GM21367 (cell line): Measurements from ENCODE around the gene HSPB2.
"Not testable (repeated sequence)": the region's sequence is repeated elsewhere in the genome, so short reads cannot be mapped to it uniquely, and the experiment has no call there.

Experiments
- ATAC-seq: cut with Tn5 transposase; IDR thresholded peaks from one replicate; pipeline ENCODE4 v1.9.1; 2021; ENCODE audit not compliant: unreplicated experiment

HSPB2 gene

DNA sequence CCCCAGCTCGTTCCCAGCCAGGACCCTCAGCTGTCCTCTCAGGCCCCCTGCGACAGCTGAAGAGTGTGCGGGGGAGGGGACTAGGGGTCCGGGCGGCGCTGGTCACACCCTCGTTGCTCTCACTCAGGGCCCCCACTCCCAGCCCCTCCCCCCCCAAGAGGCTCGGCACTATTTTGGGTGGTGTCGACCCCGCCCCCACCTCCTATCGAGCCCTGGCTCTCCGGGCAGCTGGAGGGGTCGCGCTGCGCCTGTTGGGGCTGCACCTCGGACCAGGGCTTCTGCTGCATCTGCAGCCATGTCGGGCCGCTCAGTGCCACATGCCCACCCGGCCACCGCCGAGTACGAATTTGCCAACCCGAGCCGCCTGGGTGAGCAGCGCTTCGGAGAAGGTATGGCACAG, at the start of gene HSPB2:
TSS of gene HSPB2 (plus strand) at position 200 of the 400 bp plus-strand sequence. CDS start at position 296, 96 bp downstream.
- ATAC-seq: no peak

- no peak for ATAC-seq
These were observed 42.4 kb upstream of the HSPB2 start for GRCh38 chr11:111870113-111870512.

DNA sequence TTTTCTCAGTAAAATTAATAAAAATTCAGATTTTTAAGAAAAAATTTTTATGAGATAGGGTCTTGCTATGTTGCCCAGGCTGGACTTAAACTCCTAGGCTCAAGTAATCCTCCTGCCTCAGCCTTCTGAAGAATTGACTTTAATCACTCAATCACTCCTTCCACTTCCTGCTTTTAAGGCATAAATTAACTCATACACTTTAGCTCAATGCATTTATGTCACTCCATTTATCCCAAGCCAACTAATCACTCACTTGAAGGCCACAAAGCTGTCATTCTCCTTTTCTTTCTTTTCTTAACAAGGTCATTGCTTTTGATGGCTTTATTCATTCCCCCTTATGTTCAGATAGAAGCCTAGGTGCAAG, 42.0 kb upstream of the HSPB2 start:
- no peak for ATAC-seq

GRCh38 chr11:111870886-111871692, 41.4 kb upstream of the HSPB2 start, which contains the start of gene ALG9:
Gene ALG9 (minus strand): TSS chr11:111871581. CDS start chr11:111871482, 99 bp downstream.
- peak; percentile 78 for ATAC-seq

DNA sequence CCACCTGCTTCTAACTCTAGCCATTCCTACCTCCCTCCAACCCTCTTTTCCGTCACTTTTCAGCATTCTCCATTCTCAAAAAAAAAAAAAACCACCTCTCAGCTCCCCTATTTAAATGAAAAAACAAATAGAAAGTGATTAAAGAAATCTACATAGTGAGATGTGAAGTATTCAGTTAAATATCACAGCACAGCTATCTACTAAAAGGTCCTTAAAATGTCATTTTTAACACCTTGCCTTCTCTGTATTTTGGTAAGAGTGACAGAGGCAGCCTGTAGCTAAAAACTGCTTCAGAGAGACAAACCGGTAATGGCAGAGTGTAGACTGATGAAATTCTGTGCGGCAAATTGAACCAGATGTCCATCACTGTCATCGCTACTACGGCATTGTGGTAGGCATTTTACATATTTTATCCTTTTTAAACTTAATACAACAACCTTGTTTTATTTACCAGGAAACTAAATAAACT, 40.8 kb upstream of the HSPB2 start:
- ATAC-seq: no peak

- ATAC-seq: peak; percentile 3
These were observed 34.1 kb upstream of the HSPB2 start for GRCh38 chr11:111878385-111878848.

- peak; percentile 83 for ATAC-seq
These were observed 33.5 kb upstream of the HSPB2 start, which contains the start of the genes CFAP68 and FDXACB1 for GRCh38 chr11:111878849-111879636. Gene CFAP68 (plus strand): TSS chr11:111879541. CDS start chr11:111879561, 20 bp downstream. Gene FDXACB1 (minus strand): TSS chr11:111879165. CDS start chr11:111879132, 33 bp downstream.

GRCh38 chr11:111879637-111879960, 32.9 kb upstream of the HSPB2 start:
- ATAC-seq: no peak

- ATAC-seq: no peak
These were observed 30.3 kb upstream of the HSPB2 start for GRCh38 chr11:111882202-111882601.

DNA sequence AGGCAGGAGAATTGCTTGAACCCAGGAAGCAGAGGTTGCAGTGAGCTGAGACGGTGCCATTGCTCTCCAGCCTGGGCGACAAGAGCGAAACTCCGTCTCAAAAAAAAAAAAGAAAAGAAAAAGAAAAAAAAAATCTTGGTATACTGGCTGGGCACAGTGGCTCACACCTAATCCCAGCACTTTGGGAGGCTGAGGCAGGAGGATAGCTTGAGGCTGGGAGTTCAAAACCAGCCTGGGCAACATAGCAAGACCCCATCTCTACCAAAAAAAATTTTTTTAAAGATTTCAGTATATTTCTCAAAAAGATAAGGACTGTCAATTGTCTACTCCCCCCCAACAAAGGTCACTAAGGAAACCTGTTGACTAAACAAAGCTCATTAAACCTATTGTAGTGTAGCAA, 27.5 kb upstream of the HSPB2 start:
- ATAC-seq: not testable (repeated sequence)

DNA sequence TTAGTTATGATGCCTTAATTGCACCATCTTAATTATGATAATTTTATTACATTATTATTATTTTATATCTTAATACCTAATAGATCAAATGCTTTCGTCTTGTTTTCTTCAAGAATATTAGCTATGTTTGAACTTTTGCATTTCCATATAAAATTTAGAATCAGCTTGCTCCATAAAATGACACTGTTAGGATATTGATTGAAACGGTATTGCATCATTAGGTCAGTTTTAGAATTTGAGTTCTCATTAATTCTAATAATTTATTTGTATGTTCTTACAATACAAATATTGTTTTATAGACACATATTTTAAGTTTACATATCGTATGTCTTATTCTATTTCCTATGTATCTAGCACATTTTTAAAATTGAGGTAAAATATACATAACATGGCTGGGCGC, 26.5 kb upstream of the HSPB2 start:
- no peak for ATAC-seq

DNA sequence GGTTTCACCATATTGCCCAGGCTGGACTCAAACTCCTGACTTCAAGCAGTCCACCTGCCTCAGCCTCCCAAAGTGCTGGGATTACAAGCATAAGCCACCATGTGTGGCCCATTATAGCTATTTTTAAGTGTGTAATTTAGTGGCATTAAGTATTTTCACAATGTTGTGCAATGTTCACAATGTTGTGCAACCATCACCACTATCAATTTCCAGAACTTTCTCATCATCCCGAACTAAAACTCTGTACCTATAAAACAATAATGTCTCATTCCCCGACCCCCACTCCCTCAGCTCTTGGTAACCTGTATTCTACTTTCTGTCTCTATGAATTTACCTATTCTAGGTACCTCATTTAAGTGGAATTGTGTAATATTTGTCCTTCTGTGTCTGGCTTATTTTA, 25.7 kb upstream of the HSPB2 start:
- no peak for ATAC-seq

GRCh38 chr11:111905411-111905810, 7.1 kb upstream of the HSPB2 start:
- no peak for ATAC-seq

DNA sequence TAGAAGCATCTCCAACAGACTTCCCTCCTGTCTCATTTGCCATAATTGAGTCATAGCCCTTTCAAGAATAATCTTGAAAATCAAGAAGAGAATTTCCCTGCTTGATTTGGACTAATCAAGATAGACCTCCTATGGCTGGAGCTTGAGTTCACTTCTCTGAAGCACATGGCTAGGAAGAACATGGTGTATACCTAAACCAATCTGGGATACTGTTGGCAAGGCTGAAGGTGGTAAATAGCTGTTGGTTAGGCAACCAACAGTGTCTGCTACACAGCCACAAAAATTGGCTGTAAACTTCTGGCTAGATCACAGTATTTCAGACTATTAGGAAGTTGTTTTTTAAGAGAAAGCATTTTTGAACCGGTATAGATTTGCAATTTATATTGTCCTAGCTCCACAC, 5.9 kb upstream of the HSPB2 start:
- no peak for ATAC-seq

- ATAC-seq: no peak
These were observed 3.8 kb upstream of the HSPB2 start for GRCh38 chr11:111908639-111909305.

DNA sequence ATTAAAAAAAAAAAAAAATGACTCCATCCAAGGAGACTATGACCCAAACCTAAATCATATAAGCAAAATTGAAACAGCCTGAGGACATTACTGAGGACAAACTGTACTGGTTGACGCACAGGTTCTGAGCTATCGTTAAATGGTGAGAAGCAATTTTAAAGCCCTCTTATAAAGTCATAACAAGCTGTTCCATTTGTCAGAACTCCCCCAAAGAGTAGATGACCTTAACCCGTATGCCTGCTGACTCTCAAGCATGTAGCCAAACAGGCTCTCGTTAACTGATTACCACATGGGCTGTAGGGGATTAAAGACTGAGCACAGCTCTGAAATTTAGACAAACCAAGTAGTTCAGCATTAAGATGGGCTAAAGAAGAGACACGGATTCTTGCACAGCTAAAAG, 3.2 kb upstream of the HSPB2 start:
- no peak for ATAC-seq

GRCh38 chr11:111910676-111911562, 1.6 kb upstream of the HSPB2 start:
- ATAC-seq: no peak

- no peak for ATAC-seq
These were observed 752 bp upstream of the HSPB2 start, which contains the start of gene CRYAB for GRCh38 chr11:111911563-111912401. Gene CRYAB (minus strand): TSS chr11:111911770. CDS start chr11:111911724, 46 bp downstream.
